Esophagus squamous epithelium (tissue), 5 donors: Measurements from ENCODE around the gene HSPA1B. TPM values are rescaled to one million over a fixed set of nuclear protein-coding genes. Genes with fewer than 3 reads are reported as not detected.

ENCODE experiments used
- DNase-seq: peaks from one replicate; lab custom pipeline; 2025; lab: John Stamatoyannopoulos, UW
- H3K27ac ChIP-seq, 4 donors: fragments of 200-600 bp; sonication (generic); one replicate each; pipeline ENCODE4 v1.5.1; 2016 to 2019; ENCODE audit warnings: mild to moderate bottlenecking in 1 of 4
- H3K27me3 ChIP-seq, 4 donors: fragments of 200-600 bp; sonication (generic); 1 replicate in 3 of 4; 2 replicates in 1 of 4; pipeline versions ENCODE4 v1.5.1 to v1.6.0; 2017 to 2021; ENCODE audit warnings: antibody characterized with exemption in 1 of 4
- H3K36me3 ChIP-seq, 3 donors: fragments of 200-600 bp; sonication (generic); one replicate each; pipeline ENCODE4 v1.5.1; 2016 to 2019
- H3K4me1 ChIP-seq, 3 donors: fragments of 200-600 bp; sonication (generic); one replicate each; pipeline ENCODE4 v1.5.1; 2017 to 2019
- H3K4me3 ChIP-seq, 4 donors: fragments of 200-600 bp; sonication (generic); 1 replicate in 3 of 4; 2 replicates in 1 of 4; pipeline ENCODE4 v1.5.1; 2016 to 2019; ENCODE audit warnings: mild to moderate bottlenecking in 2 of 4, moderate library complexity in 1 of 4
- H3K9me3 ChIP-seq, 3 donors: fragments of 200-600 bp; sonication (generic); one replicate each; pipeline ENCODE4 v1.5.1; 2016 to 2019
- CTCF ChIP-seq, 6 experiments: fragments of 450-650 bp in 4 of 6; fragments of 200-600 bp in 2 of 6; sonication (generic) in 2 of 6; IDR thresholded peaks; one replicate each; pipeline ENCODE4 v1.5.1; 2016 to 2019; ENCODE audit warnings: antibody characterized with exemption in 6 of 6, mild to moderate bottlenecking in 4 of 6, moderate library complexity in 4 of 6
- POLR2A ChIP-seq, 4 donors: fragments of 450-650 bp; IDR thresholded peaks; one replicate each; pipeline ENCODE4 v1.6.1; 2017; ENCODE audit warnings: antibody characterized with exemption in 4 of 4, mild to moderate bottlenecking in 4 of 4, moderate library complexity in 3 of 4
- WGBS, 2 donors: methylation state at CpG; one replicate each; pipeline ENCODE4 v1.1.5; 2018; 5-methylcytosine and 5-hydroxymethylcytosine counted together
- intact Hi-C: fragments of 100-400 bp; cut with DNase I; formaldehyde crosslinking; loops from one replicate; pipeline ENCODE4 v1.15.0; 2022
- total RNA-seq, 4 donors: library from RNA; depleted of rRNA; stranded (reverse); fragments of >200 nt; gene quantifications; one replicate each; pipeline ENCODE4 v1.1.0, GENCODE V29; 2016
- donor health status: DM: yes; HTN: yes; CAD: no.

Gene HSPA1B
- total RNA-seq, 4 donors from 2014 or later = 209 to 553 (median 252) TPM

- WGBS, 2 donors = 47 to 51% methylated on average over 15 of the region's 15 CpGs
Measured at GRCh38 chr6:31831350-31832215, 4.0 kb downstream of the HSPA1B start.

GRCh38 chr6:31834367-31835250 lies 7.1 kb downstream of the HSPA1B start:
- peak; percentile 21 for DNase-seq
- TF ChIP-seq CTCF (IDR thresholded peaks at IDR 0.05) (no peak), POLR2A (IDR thresholded peaks at IDR 0.05) (peak in 3 of 4 donors; percentile 4 to 57 (median 56))
- Histone ChIP-seq H3K36me3 (peaks cover 4 to 33% (median 20%) of the 10 kb centered on the region in 3 donors), H3K4me3 (peak overlapping the region; percentile 81 to 99 (median 90)), H3K4me1 (peaks cover 22 to 83% (median 54%) of the 10 kb centered on the region in 3 donors), H3K27ac (peak overlapping the region; percentile 92 to 98 (median 96)), H3K27me3 (no peaks in the 10 kb centered on the region), H3K9me3 (no peaks in the 10 kb centered on the region)
- WGBS, 2 donors = 1% methylated on average over 27 to 43 of the region's 59 CpGs
- intact Hi-C loops = loop anchor here (10.0 kb wide), 2 partner anchors 100 to 150 kb away; partner anchors contain the start of genes CLIC1 and LY6G5C

More at GRCh38 chr6:31831350-31832215, 4.0 kb downstream of the HSPA1B start:
- Histone ChIP-seq H3K36me3 (peaks cover 0 to 3% (median 0%) of the 10 kb centered on the region in 3 donors), H3K27ac (peak overlapping the region; percentile 56 to 98 (median 81)), H3K27me3 (no peaks in the 10 kb centered on the region), H3K4me1 (peaks cover 6 to 62% (median 34%) of the 10 kb centered on the region in 3 donors), H3K9me3 (no peaks in the 10 kb centered on the region), H3K4me3 (peak overlapping the region in 3 of 4 donors; percentile 62 to 80 (median 70))
- TF ChIP-seq POLR2A (IDR thresholded peaks at IDR 0.05) (no peak), CTCF (IDR thresholded peaks at IDR 0.05) (no peak)
- intact Hi-C loops = loop anchor here (10.0 kb wide), 2 partner anchors 97 to 147 kb away; partner anchors contain the start of genes CLIC1 and LY6G5C
- DNase-seq = no peak

- DNase-seq = no peak
- peaks cover 22 to 73% (median 50%) of the 10 kb centered on the region in 3 donors for H3K4me1 ChIP-seq
Measured at GRCh38 chr6:31836047-31836473, 8.5 kb downstream of the HSPA1B start.

More at GRCh38 chr6:31836047-31836473, 8.5 kb downstream of the HSPA1B start:
- Histone ChIP-seq H3K27me3 (no peaks in the 10 kb centered on the region), H3K27ac (peak overlapping the region; percentile 69 to 98 (median 94)), H3K9me3 (no peaks in the 10 kb centered on the region), H3K36me3 (peaks cover 11 to 47% (median 31%) of the 10 kb centered on the region in 3 donors), H3K4me3 (peak overlapping the region; percentile 81 to 99 (median 90))
- intact Hi-C loops = loop anchor here (10.0 kb wide), 2 partner anchors 101 to 151 kb away; partner anchors contain the start of genes CLIC1 and LY6G5C
- TF ChIP-seq POLR2A (IDR thresholded peaks at IDR 0.05) (no peak), CTCF (IDR thresholded peaks at IDR 0.05) (no peak)
- 2 to 39% methylated on average over 14 of the region's 14 CpGs for WGBS, 2 donors
